Prostate gland (tissue), 2 donors: ENCODE data around the gene TOGARAM2. TPM values are rescaled to one million over a fixed set of nuclear protein-coding genes. Genes with fewer than 3 reads are reported as not detected.

Source experiments
- DNase-seq: peaks from one replicate; pipeline ENCODE4 v3.0.0-alpha.2; 2019; ENCODE audit warnings: low spot score
- H3K27ac ChIP-seq, 2 donors: fragments of 200-600 bp; sonication (generic); 2 replicates each; pipeline ENCODE4 v1.5.1; 2017 to 2019
- H3K27me3 ChIP-seq: fragments of 200-600 bp; sonication (generic); replicated peaks from 2 replicates; pipeline ENCODE4 v1.5.1; 2019; ENCODE audit not compliant: insufficient read depth
- H3K36me3 ChIP-seq, 2 donors: fragments of 200-600 bp; sonication (generic); 1 replicate in 1 of 2; 2 replicates in 1 of 2; pipeline versions ENCODE4 v1.5.1 to v1.8.1; 2017 to 2019
- H3K4me1 ChIP-seq: fragments of 200-600 bp; sonication (generic); replicated peaks from 2 replicates; pipeline ENCODE4 v1.5.1; 2019
- H3K4me3 ChIP-seq, 2 donors: fragments of 200-600 bp; sonication (generic); 2 replicates each; pipeline ENCODE4 v1.5.1; 2017 to 2019
- H3K9me3 ChIP-seq: fragments of 200-600 bp; sonication (generic); 2 replicates; pipeline ENCODE4 v1.5.1; 2017
- POLR2A ChIP-seq: fragments of 450-650 bp; IDR thresholded peaks from one replicate; pipeline ENCODE4 v1.6.1; 2016; ENCODE audit warnings: antibody characterized with exemption, mild to moderate bottlenecking
- POLR2AphosphoS5 ChIP-seq: sonication (generic); formaldehyde crosslinking; IDR thresholded peaks from one replicate; pipeline ENCODE4 v1.6.1; 2017; ENCODE audit warnings: antibody characterized with exemption
- WGBS: methylation state at CpG from one replicate; pipeline ENCODE4 v1.1.5; 2018; 5-methylcytosine and 5-hydroxymethylcytosine counted together
- intact Hi-C: fragments of 100-400 bp; cut with DNase I; formaldehyde crosslinking; loops from one replicate; pipeline ENCODE4 v1.14.2; 2022
- total RNA-seq, 2 donors: library from RNA; depleted of rRNA; stranded (reverse); fragments of >200 nt; gene quantifications; one replicate each; pipeline ENCODE4 v1.1.0, GENCODE V29; 2016
- TF ChIP-seq, protein P1 (sequence below), 4 experiments: fragments of 200-600 bp in 2 of 4; fragments of 450-650 bp in 2 of 4; sonication (generic) in 2 of 4; IDR thresholded peaks; 1 replicate in 3 of 4; 2 replicates in 1 of 4; pipeline ENCODE4 v1.5.1; 2016 to 2019; ENCODE audit warnings: antibody characterized with exemption in 4 of 4, mild to moderate bottlenecking in 2 of 4, moderate library complexity in 2 of 4

Gene TOGARAM2
- total RNA-seq, 2 donors from 2014 or later: 0.36 to 0.62 TPM

DNA sequence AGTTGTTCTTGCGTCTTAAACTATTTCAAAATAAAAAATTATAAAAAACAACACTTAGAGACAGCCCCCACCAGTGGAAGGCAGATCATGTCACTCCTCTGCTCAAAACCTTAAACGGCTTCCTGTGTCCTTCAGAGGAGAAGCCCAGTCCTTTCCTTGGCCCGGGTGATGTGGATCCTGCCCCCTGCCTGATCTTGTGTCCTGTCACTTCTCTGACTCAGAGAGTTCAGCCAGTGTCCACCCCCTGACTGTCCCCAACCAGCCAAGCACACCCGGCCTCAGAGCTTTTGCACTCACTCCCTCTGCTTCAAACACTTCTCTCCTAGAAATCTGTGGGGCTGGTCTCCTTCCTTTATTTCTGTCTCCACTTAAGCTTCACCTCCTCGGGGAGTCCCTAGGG lies 35.4 kb downstream of the TOGARAM2 start:
- 47% methylated on average over 5 of the region's 5 CpGs for WGBS
- Histone ChIP-seq H3K4me1 (no peaks in the 10 kb centered on the region), H3K9me3 (no peaks in the 10 kb centered on the region), H3K27ac (peak overlapping the region in 1 of 2 donors; percentile 45), H3K36me3 (no peaks in the 10 kb centered on the region), H3K4me3 (no peak overlapping the region), H3K27me3 (no peaks in the 10 kb centered on the region)
- DNase-seq: no peak
- intact Hi-C loops: loop anchor here (10.0 kb wide), 1 partner anchor 98 kb away; the partner anchor contains the start of gene CLIP4
- no peak for TF ChIP-seq POLR2A
- no peak for TF ChIP-seq POLR2AphosphoS5
- TF ChIP-seq, protein P1, sequence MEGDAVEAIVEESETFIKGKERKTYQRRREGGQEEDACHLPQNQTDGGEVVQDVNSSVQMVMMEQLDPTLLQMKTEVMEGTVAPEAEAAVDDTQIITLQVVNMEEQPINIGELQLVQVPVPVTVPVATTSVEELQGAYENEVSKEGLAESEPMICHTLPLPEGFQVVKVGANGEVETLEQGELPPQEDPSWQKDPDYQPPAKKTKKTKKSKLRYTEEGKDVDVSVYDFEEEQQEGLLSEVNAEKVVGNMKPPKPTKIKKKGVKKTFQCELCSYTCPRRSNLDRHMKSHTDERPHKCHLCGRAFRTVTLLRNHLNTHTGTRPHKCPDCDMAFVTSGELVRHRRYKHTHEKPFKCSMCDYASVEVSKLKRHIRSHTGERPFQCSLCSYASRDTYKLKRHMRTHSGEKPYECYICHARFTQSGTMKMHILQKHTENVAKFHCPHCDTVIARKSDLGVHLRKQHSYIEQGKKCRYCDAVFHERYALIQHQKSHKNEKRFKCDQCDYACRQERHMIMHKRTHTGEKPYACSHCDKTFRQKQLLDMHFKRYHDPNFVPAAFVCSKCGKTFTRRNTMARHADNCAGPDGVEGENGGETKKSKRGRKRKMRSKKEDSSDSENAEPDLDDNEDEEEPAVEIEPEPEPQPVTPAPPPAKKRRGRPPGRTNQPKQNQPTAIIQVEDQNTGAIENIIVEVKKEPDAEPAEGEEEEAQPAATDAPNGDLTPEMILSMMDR (IDR thresholded peaks at IDR 0.05): no peak

DNA sequence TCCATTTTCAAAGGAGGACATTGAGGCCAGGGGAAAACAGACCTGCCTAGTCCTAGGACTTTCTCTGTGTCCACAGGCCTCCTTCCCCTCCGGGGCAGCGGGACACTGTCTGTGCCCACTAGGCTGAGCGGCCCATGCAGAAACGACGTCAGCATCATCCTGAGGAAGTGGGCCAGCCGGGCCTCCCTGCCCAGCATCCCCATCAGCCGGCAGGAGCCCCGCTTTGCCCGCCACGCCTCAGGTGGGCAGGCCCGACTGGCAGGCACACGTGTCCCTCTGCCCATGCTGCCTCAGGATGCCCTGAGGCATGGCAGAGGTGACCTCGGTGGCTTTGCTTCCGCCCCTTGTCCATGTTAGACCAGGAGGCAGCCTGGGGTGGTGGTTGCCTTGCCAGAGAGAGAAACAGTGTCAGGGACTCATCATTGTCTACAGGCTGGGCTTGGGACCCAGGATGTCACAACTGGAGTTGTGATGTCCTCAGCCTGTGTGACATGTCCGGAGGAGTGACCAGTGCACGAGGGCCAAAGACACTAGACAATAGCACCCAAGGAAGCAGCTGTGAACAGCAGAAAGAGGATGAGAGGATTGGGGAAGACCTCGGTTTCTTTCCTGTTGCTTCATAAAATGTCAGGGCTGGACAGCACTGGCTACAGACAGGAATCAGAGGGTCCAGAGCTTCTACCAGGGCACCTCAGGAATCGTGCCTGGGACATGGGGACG lies 36.8 kb downstream of the TOGARAM2 start:
- Histone ChIP-seq H3K27me3 (no peaks in the 10 kb centered on the region), H3K4me3 (no peak overlapping the region), H3K4me1 (no peaks in the 10 kb centered on the region), H3K27ac (peak overlapping the region in 1 of 2 donors; percentile 45), H3K36me3 (no peaks in the 10 kb centered on the region), H3K9me3 (no peaks in the 10 kb centered on the region)
- TF ChIP-seq POLR2A: no peak
- TF ChIP-seq POLR2AphosphoS5: no peak
- TF ChIP-seq, protein P1 (IDR thresholded peaks at IDR 0.05): no peak
- DNase-seq: no peak
- WGBS: 82% methylated on average over 19 of the region's 19 CpGs
- intact Hi-C loops: loop anchor here (10.0 kb wide), 1 partner anchor 97 kb away; the partner anchor contains the start of gene CLIP4

DNA sequence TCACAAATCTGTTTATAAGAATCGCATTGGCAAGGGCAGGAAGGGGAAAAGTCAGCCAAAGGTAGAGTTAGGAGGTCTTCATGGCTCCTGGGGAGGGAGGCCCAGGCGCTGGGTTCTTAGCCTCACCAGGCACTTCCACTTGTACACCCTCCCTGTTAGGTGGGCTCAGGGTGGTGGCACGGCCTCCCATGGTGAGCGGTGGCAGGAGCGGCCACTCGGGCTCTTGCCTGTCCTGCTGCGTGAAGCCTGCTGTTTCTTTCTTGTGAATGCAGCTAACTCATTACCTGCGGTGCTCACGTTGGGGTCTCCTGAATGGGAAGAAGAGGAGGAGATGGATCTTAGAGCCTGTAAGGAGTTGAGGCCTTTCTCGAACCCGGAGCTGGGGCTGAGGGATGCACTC lies 40.8 kb downstream of the TOGARAM2 start:
- Histone ChIP-seq H3K4me1 (no peaks in the 10 kb centered on the region), H3K9me3 (no peaks in the 10 kb centered on the region), H3K27ac (no peak overlapping the region), H3K27me3 (no peaks in the 10 kb centered on the region), H3K4me3 (no peak overlapping the region), H3K36me3 (no peaks in the 10 kb centered on the region)
- WGBS: 94% methylated on average over 11 of the region's 11 CpGs
- intact Hi-C loops: no loop called here
- no peak for DNase-seq
- TF ChIP-seq POLR2A: no peak
- TF ChIP-seq, protein P1 (IDR thresholded peaks at IDR 0.05): no peak
- no peak for TF ChIP-seq POLR2AphosphoS5

DNA sequence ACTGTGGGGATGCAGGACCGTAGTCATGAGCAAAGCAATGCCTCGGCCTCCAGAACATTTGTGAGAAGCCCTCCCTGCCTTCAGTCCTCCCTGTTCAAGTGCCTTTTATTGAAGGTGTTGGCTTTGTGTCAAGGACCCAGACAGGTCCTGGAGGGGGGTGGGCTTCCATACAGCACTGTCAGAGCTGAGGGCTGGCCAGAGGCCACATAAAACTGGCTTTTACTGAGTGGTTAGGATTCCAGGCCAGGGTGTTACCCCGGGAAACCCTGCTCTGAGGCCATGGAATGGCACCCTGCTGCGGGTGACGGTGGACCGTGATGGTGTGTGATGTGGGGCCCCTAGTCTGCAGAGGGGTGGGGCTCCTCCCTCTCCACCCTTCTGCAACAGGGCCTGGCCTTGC lies 41.6 kb downstream of the TOGARAM2 start:
- Histone ChIP-seq H3K4me3 (no peak overlapping the region), H3K27me3 (no peaks in the 10 kb centered on the region), H3K36me3 (no peaks in the 10 kb centered on the region), H3K4me1 (no peaks in the 10 kb centered on the region), H3K9me3 (no peaks in the 10 kb centered on the region), H3K27ac (no peak overlapping the region)
- DNase-seq: no peak
- intact Hi-C loops: no loop called here
- WGBS: 49% methylated on average over 6 of the region's 6 CpGs
- TF ChIP-seq POLR2AphosphoS5 (no peak), POLR2A (no peak)
- TF ChIP-seq, protein P1 (IDR thresholded peaks at IDR 0.05): no peak

DNA sequence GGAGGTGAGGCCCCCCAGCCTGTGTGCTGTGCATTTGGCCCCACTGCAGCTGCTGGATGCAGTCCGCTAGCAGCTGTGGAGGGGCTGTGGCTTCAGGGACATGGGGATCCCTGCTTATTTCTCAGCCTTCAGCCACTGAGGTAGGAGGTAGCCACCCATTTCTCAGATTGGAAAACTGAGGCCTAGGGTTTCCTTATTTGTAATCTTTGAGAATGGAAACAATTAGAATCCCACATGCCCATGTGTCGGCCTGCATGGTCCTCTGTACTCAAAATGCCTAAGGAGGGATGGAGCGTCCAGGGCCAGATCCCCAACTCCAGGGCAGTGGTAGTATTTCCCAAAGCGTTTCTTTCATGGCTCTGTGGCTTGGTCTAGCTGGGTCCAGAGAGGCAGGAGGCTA lies 42.1 kb downstream of the TOGARAM2 start:
- H3K9me3 ChIP-seq: no peaks in the 10 kb centered on the region
- intact Hi-C loops: no loop called here
- no peaks in the 10 kb centered on the region for H3K36me3 ChIP-seq
- no peak overlapping the region for H3K27ac ChIP-seq
- H3K4me3 ChIP-seq: no peak overlapping the region
- WGBS: 100% methylated on average over 3 of the region's 4 CpGs
- TF ChIP-seq, protein P1 (IDR thresholded peaks at IDR 0.05): no peak
- TF ChIP-seq POLR2AphosphoS5 (no peak), POLR2A (no peak)
- no peaks in the 10 kb centered on the region for H3K27me3 ChIP-seq
- DNase-seq: no peak
- H3K4me1 ChIP-seq: no peaks in the 10 kb centered on the region
